NCI-H1694 treated with DMSO at 0.1 percent for 48 hours (cell line): ENCODE measurements around the gene CERS4.
A peak's percentile ranks its signal among the peaks of the same experiment; 100 is the strongest.
"Not testable (repeated sequence)": the region's sequence is repeated elsewhere in the genome, so short reads cannot be mapped to it uniquely, and the experiment has no call there.

Experiments used
- DNase-seq: peaks from one replicate; lab custom pipeline; 2025; lab: John Stamatoyannopoulos, UW

Gene CERS4

DNA sequence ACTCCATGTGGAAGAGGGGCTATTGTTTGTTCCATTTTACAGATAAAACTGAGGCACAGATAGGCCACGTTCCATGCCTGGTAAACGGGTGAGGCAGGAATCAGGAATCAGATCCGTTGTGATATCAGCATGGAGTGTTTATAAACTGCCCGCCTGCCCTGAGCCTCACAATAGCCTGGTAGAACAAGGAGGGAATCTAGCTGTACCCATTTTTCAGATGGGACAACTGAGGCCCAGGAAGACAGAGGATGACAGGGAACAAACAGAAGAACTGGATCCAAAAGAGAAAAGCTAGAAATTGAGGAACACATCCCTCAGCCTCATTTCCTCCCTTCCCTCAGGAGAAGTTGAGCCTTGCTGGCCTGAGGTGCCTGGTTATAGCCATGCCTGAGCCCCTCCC lies 32.5 kb downstream of the CERS4 start:
- DNase-seq = no peak

DNA sequence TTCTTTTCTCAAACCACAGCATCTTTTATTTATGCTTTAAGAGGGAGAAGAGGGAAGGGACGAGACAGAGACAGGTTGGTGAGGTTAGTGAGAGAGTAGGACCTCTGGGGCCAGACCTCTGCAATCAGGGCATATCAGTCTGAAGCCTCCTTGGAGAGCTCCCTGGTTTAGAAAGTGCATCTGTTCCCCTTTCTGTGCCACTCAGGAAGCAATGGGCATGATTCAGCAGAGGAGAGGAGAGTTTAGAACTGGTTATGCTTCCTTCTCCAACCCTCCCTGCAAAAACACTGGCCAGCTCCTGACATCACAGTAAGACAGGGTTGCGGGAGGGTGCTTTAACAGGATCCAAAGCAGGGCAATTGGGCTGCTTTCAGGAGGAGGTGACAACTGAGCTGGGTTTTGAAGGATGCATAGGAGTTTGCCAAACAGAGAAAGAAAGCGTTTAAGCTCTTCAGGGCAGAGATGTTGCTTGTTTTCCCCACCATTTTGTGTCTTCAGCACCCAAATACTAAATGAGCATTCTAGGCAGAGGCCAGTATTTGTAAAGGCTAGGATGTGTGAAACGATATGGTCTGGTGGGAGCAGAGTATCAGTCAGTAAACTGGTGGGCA lies 33.1 kb downstream of the CERS4 start:
- DNase-seq = no peak

DNA sequence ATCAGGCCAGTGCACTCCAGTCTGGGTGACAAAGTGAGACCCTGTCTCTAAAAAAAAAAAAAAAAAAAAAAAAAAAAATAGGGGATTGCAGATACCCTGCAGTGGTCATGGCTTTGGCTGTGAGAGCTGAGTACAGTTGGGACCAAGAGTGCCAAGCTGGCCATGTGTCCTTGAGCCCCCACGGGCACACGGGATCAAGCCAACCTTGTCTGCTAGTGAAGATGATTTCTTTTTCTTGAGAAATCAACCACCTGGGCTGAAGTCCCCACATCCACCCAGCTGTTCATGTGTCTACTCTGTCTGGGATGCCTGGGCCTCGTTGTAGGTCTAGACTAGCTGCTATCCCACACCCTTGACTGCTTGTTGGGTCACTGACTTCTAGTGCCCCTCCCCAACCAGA lies 34.0 kb downstream of the CERS4 start:
- DNase-seq = no peak

DNA sequence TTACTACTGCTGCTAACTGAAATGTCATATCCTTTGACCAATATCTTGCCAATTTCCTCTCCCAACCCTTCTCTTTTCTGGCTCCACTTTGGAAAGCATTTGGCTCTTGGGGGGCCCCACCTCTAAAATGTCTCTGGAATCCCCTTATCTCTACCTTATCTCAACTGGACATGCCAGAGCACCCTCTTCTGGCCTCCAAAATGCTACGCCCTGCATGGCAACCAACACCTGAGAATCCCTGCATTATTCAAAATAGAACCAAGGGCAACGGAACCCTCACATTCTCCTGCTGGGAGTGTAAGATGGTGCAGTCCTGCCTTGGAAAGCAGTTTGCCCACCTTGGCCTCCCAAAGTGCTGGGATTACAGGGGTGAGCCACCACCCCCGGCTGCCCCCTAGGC lies 35.3 kb downstream of the CERS4 start:
- DNase-seq = no peak

DNA sequence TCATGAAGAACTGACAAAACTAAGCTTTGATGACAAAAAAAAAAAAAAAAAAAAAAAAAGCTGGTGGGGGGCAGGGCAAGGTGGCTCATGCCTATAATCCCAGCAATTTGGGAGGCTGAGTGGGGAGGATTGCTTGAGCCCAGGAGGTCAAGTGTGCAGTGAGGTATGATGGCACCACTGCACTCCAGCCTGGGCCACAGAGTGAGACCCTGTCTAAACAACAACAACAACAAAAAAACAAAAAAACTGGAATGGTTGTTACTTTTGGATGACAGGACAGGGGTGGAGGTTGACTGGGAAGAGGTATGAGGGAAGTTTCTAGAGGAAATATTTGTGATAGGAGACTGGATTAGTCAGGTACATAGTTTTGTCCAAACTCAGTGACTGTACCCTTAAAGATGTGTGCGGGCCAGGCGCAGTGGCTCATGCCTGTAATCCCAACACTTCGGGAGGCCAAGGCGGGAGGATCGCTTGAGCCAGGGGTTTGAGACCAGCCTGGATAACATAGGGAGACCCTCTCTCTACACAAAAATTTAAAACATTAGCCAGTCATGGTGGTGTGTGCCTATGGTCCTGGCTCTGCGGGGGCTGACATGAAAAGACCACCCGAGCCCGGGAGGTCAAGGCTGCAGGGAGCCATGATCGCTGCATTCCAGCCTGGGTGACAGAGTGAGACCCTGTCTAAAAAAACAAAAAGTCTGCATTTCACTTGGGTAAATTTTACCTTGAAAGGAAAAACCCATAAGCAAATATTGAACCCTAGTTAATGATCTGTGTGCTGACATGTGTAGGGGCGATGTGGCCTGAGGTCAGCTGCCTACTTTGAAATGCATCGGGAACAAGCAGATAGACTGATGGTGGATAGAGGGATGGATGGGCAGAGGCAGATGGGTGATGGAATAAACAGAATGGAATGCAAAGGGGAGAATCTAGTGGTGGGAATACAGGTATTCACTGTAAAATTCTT lies 37.0 kb downstream of the CERS4 start:
- no peak for DNase-seq

DNA sequence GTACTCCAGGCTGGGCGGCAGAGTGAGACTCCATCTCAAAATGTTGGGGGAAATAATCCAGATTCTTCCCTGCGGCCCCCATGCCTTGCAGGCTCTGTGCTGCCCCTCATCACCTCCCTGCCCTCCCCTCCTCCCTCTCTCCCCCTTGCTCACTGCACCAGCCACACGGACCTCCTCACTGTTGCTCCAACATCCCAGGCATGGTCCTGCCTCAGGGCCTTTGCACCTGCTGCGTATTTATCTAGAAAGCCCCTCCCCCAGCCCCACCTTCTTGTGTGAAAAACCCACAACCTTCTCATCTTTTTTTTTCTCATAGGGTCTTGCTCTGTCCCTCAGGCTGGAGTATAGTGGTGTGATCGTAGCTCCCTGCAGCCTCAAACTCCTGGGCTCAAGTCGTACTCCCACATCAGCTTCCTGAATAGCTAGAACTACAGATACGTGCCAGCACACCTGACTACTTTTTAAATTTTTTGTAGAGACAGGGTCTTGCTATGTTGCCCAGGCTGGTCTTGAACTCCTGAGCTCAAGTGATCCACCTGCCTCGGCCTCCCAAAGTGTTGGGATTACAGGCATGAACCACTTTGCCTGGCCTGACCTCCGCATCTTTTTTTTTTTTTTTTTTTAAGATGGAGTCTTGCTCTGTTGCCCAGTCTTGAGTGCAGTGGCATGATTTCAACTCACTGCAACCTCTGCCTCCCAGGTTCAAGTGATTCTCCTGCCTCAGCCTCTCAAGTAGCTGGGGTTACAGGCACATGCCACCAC lies 38.1 kb downstream of the CERS4 start:
- not testable (repeated sequence) for DNase-seq

DNA sequence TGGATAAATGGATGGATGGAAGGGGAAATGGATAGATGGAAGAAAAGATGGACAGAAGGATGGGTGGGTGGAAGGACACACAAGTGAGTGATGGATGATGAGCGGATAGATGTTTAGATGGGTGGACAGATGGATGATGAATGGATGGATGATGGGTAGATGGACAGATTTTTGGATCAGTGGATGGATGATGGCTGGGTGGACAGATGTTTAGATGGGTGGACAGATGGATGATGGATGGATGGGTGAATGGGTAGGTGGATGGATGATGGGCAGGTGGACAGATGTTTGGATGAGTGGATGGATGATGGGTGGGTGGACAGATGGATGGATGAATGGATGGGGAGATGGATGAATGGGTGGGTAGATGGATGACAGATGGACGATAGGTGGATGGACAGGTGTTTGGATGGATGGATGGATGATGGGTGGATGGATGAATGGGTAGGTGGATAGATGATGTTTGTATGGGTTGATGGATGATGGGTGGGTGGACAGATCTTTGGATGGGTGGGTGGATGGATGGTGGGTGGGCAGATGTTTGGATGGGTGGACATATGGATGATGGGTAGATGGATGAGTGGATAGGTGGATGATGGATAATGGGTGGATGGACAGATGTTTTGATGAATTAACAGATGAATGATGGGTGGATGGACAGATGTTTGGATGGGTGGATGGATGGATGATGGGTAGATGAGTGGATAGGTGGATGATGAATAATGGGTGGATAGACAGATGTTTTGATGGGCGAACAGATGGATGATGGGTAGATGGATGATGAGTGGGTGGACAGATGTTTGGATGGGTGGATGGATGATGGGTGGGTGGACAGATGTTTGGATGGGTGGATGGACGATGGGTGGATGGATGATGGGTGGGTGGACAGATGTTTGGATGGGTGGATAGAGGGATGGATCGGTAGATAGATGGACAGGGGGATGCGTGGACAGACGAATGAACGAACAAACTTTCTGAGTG lies 39.5 kb downstream of the CERS4 start:
- no peak for DNase-seq

DNA sequence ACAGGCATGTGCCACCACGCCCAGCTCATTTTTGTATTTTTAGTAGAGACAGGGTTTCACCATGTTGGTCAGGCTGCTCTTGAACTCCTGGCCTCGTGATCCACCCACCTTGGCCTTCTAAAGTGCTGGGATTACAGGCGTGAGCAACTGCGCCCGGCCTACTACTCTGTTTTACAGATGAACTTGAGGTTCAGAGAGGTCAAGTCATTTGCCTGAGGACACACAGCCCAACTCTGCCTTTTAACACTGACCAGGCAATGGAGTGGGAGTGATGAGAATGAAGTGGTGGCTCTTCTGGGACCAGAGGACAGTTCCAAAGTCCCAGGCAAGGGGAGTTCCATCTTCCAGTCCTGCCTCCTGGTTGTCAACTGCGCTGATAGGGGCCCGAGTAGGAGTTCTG lies 41.4 kb downstream of the CERS4 start:
- DNase-seq = no peak

DNA sequence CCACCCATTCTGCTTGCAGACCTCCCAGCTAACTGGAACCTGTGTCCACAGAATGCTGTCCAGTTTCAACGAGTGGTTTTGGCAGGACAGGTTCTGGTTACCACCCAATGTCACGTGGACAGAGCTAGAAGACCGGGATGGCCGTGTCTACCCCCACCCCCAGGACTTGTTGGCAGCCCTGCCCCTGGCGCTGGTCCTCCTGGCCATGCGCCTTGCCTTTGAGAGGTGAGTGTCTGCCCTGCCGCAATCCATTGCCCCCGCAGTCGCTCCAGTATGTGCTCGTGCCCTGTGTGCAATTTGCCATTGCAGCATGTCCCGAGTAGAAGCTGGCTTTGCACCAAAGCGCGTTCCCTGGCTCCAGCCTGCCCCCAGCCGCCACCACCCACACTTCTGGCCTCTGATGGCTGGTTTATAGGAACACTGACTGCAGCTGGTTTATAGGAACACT lies 41.9 kb downstream of the CERS4 start:
- DNase-seq = peak; percentile 8

DNA sequence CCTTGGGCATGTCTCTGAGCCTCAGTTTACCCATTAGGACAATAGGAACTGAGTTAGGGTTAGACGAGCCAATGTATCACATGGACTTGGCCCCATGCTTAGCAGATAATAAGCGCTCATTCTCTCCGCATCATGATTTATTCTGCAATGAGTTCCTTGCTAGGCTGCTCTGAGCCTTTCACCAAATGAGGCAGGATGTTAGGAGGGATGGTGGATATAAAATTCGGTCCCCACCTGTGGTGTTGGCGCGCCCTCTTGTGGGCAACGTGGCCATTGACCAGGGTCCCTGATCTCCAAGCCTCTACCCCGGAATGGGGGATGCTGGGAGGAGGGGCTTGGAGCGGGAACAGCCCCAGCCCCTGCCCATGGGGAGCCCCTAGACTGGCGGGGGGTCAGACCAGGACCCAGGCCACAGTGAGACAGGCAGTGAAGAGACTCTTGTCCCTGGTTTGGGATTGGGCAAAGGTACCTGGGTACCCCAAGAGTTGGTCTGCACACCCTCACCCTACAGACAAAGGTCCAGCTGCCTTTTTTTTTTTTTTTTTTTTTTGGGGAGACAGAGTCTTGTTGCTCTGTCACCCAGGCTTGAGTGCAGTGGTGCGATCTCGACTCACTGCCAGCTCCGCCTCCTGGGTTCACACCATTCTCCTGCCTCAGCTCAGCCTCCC lies 43.9 kb downstream of the CERS4 start:
- peak; percentile 69 for DNase-seq

DNA sequence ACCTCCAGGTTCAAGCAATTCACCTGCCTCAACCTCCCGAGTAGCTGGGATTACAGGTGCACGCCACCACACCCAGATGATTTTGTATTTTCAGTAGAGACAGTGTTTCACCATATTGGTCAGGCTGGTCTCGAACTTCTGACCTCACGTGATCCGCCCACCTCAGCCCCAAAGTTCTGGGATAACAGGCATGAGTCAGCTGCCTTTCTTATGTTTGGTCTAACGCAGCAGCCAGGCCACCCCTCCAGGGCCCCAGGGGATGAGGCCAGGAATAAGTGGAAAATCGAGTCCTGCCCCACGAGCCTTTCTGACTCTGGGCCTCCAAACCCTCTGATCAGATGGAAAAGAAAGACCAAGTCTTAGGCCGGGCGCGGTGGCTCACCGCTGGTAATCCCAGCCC lies 44.5 kb downstream of the CERS4 start:
- no peak for DNase-seq

DNA sequence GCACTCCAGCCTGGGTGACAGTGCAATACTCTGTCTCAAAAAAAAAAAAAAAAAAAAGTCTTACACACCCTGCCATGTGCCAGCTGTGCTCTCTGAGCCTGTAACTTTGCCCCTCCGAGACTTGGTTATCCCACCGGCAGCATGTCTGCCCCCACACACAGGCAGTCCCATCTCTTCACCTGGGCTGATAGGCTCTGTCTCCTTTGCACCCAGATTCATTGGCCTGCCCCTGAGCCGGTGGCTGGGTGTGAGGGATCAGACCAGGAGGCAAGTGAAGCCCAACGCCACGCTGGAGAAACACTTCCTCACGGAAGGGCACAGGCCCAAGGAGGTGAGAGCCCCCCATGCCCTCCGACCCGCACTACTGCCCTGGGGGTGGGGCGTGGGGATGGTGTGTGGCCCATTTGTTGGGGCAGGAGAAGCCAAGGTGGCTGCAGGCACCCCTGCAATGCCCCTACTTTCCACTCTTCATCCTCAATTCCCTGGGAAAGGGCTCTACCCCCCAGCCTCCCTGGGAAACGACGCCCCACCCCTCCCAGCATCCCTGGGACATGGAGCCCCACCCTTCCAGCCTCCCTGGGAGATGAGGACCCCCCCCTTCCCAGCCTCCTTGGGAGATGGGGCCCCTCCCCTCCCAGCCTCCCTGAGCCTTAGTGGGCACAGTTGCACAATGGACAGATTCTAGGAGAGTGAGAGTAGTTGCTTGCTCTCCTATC lies 45.3 kb downstream of the CERS4 start:
- no peak for DNase-seq

DNA sequence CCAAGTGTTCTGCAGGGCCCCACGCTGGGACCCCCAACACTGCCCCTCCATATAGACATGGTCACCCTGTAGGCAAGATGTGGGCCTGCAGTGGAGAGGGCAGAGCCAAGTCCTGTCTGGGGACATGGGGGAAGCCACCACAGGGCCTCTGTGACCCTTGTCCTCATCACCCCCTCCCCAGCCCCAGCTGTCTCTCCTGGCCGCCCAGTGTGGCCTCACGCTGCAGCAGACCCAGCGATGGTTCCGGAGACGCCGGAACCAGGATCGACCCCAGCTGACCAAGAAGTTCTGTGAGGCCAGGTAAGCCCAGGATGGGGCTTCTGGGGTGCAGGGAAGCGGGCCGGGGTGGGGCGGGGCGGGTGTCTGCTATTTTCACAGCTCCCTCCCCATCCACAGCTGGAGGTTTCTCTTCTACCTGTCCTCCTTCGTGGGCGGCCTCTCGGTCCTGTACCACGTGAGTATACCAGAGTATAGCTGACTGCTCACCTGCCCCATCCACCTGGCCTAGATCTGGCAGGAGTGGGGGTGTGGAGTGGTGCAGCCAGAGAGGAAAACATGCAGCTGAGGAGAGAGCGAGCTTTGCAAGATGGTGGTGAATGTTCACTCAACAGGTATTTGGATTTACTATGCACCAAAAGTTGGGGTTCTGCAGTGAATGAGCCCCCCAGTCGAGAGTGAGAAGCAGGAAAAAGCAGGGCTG lies 46.4 kb downstream of the CERS4 start:
- no peak for DNase-seq

DNA sequence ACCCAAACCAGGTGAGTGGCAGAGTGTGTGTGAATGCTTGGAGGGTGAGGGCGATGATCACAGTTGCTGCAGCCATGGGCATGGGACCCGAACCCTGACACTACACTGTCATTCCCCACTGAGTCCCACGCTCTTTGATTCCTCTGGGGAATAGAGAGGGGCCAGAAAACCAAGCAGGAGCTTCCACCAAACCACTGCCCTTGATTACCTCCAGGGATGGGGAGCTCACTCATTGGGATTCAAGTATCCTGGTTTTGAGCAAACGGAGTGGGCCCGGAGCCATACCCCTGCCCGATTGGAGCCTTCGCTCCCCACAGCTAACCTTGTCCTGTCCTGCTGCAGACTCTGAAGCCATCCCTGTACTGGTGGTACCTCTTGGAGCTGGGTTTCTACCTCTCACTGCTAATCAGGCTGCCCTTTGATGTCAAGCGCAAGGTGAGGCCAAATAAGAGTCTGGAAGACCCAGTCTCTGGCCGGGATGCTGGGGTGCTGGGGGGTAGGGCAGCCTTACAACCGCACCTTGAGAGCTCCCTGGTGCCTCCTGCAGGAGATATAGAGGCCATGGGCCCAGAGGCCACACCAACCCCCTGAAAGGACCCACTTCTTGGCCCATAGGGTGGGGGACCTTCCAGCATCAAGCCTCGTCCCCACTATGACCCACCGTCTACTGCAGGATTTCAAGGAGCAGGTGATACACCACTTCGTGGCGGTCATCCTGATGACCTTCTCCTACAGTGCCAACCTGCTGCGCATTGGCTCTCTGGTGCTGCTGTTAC lies 47.3 kb downstream of the CERS4 start:
- no peak for DNase-seq

DNA sequence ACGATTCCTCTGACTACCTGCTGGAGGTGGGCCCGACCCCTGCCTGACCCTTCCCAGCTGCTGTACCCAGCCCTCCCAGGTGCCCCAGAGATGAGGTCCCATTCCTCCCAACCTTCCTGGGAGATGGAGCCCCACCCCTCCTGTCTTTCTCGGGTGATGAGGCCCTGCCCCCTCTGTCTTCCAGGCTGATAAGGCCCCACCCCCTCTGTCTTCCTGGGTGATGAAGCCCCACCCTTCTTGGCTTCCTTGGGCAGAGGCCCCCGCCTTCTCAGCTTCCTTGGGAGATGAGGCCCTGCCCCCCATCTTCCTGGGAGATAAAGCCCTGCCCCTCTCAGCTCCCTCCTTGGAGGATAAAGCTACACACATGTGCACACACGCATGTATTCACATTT lies 47.9 kb downstream of the CERS4 start:
- DNase-seq = no peak

DNA sequence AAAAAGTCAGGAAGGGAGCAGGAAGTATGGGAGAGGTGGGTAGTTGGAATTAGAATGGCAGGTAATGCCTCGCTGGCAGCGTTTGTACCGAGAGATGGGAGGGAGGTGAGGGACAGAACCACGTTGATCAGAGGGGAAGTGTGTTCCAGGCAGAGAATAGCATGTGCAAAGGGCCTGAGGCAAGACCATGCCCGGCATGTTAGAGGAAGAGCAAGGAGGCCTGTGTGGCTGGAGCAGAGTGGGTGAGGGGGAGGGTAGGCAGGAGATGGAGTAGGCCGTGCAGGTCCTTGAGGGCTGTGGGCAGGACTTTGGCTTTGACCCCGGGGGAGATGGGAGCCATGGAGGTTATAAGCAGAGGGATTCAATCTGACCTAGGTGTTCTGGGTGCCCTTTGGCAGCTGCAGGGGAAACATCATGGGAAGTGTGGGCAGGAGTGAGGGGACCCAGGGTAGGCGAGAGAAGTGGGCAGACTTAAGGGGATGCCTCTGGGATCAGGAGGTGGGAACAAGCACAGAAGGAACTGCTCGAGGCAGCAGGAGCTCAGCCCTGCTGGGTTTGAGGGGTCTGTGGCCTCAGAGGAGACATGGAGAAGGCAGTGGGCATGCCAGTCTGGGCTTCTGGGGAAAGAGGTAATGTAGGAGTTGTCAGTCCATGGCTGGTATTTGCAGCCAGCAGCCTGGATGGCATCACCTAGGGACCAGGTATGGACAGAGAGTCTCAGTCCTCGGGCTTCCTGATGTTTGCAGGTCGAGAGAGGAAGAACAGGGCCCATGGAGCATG lies 50.2 kb downstream of the CERS4 start:
- DNase-seq = no peak

DNA sequence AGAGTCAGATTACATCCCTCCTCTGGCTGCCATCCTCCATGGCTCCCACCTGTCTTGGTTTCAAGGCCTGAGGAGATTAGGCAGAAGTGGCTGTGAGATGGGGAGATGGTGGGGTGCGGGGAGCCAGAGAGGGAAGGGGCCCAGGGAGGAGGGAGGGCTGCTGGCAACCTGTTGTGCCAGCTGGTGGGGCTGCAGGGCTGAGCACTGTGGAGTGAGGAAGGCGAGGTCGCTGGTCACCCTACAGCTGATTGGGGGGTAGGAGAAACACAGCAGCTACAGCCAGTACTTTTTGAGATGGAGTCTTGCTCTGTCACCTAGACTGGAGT lies 50.7 kb downstream of the CERS4 start:
- no peak for DNase-seq

DNA sequence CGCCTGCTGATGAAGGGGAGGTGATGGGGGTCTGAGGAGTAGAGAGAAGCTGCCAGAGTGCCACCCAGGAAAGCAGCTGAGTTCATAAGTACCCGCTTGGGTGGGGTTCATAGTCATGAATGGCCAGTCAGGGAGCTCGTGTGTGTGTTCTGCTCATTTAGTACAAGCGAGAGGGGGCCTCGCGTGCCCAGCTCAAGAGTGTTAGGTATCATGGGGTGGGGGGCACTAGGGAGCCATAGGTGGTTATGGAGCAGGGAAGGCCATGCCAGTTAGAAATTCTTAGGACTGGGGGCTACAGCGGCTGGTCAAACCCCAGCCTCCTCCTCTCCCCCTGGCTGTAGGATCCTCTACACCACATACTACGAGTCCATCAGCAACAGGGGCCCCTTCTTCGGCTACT lies 52.2 kb downstream of the CERS4 start:
- DNase-seq = no peak
